HG03280 (cell line): Measurements from ENCODE around the gene PRKD1.

Experiments
- ATAC-seq: cut with Tn5 transposase; IDR thresholded peaks from one replicate; pipeline ENCODE4 v1.9.1; 2021; ENCODE audit warnings: mild to moderate bottlenecking, moderate library complexity; ENCODE audit not compliant: unreplicated experiment

The PRKD1 gene

GRCh38 chr14:29687071-29687765 lies 240.4 kb downstream of the PRKD1 start:
- no peak for ATAC-seq

- no peak for ATAC-seq
Measured at GRCh38 chr14:29684926-29685325, 242.7 kb downstream of the PRKD1 start.

DNA sequence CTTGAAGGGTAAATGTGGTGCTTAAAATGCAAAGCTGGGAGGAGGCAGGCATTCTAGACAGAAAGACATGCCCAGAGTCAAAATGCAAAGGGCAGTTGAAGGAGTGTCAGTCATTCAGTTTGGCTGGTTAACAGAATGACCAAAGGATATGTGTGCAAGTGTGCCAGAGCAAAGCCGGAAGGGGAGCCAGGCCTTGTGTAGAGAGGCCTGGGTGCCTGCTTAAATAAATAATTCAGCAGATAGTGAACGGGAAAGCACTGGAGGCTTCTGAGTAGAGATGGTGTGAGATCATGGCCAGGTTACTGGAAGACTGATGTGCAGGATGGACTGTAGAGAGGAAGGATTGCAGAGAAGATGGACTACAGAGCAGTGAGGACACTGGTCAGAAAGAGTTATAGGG lies 244.9 kb downstream of the PRKD1 start:
- no peak for ATAC-seq

GRCh38 chr14:29681316-29681715 lies 246.3 kb downstream of the PRKD1 start:
- no peak for ATAC-seq

- no peak for ATAC-seq
Measured at GRCh38 chr14:29674566-29675285, 252.9 kb downstream of the PRKD1 start.

- no peak for ATAC-seq
Measured at GRCh38 chr14:29672831-29673230, 254.8 kb downstream of the PRKD1 start.

DNA sequence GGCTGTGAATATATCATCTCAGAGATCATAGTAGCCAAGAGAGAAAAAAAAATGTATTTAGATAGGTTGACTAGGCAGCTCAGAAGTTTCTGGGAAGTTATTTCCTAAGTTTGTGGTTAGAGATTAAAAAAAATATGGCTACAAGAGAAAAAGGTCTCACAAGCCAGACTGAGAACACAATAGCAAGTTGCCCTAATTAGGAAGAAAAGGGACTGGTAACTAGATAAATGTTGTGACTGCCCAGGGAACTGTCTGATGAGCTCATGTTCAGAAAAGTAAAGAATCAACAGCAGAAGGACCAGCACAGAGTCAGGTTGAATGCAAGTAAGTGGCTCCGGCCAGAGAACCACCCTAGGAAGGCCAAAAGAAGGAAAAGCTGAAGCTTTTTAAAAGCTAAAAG lies 256.6 kb downstream of the PRKD1 start:
- ATAC-seq, result no peak

- no peak for ATAC-seq
Measured at GRCh38 chr14:29668201-29668600, 259.4 kb downstream of the PRKD1 start.

- ATAC-seq, result no peak
Measured at GRCh38 chr14:29664515-29664914, 263.1 kb downstream of the PRKD1 start.

DNA sequence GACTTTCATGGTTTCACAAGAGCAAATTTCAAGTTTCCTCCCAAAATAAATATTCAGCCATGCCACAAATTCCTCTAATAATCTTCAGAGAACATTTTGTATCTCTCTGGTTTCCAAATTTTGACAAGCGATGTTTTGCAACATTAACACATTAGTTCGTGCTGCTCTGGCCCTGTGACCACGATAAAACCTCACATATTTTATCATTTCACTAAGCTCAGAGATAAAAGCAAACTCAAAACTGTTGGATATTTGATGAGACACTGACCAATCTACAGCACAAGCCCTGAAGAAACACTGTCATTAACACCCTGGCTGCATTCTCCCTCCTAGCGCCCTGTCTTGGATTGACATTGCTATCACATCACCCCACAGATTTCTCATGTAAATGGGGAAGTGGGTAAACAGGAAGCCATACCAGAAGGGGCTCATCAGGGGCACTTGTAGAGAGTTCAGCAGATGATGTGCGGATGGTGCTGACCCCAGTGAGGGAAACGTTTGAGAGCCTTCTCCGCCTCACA lies 264.3 kb downstream of the PRKD1 start:
- ATAC-seq, result no peak

- no peak for ATAC-seq
Measured at GRCh38 chr14:29654901-29655550, 272.6 kb downstream of the PRKD1 start.

GRCh38 chr14:29653303-29653702 lies 274.3 kb downstream of the PRKD1 start:
- ATAC-seq, result no peak

DNA sequence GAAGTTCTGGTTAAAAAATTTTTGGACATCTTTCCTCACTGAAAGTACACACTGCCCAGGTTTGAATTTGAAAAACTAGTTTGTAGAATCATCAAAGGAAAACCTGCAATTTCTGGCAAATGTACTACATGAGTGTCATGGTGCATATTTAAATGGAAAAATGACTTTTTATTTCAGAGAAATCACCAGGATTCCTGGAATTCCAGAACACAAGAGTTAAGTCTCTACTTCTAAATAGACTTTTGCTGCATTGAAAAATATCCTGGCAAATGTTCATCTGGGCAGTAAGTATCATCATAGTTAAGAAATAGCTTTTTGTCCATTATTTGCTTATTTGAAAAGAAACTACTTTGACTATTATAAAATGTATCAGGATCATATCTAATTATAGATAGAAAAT lies 275.1 kb downstream of the PRKD1 start:
- ATAC-seq, result no peak

DNA sequence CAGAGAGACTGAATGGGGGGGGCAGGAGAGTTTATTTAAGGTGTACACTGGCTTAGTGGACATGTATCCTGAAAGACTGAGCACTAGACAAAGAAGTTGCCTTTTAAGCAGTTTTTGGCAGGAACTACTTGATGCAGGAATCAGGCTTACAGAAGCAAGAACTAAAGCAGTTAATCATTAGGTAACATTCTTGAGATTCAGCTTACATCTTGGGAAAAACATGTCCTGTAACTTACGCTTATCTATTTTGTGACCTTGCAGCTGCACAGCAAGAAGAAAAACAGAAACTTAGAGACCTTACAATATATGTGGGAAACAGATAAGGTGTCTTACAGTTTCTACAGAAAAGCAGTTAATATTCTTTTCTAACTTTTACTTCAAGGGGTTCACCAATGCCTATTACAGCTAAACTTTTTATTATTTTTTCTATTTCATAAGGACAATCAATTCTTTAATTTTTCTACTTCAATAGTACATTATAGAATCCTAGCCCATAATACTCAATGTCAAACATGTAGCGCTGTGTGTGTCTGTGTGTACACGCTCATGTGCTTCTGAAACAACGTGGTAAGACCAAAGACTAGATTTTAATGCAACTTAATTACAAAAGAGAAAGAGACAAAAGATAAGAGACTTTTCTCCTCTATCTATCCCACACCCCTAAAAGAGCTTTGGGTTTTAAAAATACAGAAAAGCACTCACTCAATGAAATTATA lies 276.9 kb downstream of the PRKD1 start:
- ATAC-seq, result no peak

DNA sequence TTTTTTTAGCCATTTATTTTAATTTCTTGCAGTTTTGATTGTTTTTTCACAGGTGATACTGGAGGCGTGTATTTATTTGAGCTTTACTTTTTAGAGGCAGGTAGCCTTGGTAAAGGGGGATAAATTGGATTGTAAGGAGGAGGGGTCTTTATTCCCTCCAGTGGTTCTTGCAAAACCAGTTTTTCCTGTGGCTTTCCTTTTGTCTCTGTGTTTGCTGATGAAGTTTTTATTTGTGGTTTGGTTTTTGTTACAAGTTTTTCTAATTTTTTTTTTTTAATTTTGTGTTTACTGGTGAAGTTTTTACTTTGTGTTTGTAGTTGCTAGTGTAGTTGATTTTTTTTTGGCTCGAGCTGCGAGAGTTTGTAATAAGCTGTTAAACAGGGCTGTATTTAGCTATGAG lies 278.5 kb downstream of the PRKD1 start:
- ATAC-seq, result no peak

DNA sequence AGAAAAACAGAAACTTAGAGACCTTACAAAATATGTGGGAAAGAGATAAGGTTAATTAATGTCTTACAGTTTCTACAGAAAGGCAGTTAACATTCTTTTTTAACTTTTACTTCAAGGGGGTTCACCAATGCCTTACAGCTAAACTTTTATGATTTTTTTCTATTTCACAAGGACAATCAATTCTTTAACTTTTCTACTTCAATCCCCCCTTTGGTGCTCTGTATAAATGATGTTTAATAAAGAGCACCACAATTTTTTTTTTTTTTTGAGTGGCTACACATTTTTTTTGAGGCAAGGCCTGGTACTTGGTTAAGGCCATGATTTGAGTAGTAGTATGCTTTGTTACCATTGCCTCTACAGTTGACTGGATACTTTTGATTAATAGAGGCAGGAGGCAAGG lies 279.6 kb downstream of the PRKD1 start:
- no peak for ATAC-seq

DNA sequence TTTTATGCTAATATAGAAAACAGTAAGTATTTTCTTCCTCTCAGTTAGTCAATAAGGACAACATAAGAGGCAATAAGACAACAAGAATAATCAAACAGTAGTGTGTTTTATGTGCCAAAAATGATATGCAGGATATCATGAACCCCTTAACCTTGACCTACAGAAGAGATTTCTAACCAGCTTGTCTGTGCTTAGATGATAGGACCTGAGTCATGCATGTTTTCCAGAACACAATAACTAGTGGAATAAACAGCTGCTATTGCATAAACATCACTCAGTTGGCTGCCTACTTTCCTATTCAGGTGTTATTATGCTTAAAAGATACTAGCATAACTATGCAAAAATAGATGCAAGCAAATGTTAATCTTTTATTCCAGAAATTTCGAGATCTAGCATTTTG lies 282.5 kb downstream of the PRKD1 start:
- no peak for ATAC-seq

GRCh38 chr14:29643433-29644211 lies 284.0 kb downstream of the PRKD1 start:
- no peak for ATAC-seq

DNA sequence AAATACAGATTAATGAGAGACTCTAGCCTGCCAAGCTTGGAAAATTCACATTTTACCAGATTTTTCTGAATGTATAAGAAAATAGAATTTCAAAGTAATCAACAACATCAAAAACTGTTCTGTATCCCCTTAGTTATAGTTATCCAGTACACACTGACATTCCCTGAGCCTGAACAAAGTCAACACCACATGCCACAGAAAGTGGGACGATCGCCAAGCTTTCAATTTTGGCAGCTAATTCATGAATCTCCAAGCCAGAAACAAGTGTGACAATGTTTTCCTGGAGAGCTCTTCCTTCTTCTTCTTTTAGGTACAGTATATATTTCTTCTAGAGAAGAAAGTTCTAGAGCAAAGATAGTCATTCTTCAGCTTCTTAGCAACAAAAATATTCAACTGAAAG lies 290.2 kb downstream of the PRKD1 start:
- ATAC-seq, result no peak

GRCh38 chr14:29636870-29637269 lies 290.8 kb downstream of the PRKD1 start:
- no peak for ATAC-seq
